NCI-H748 (cell line): Measurements from ENCODE around the gene PRPH.
"Not testable (repeated sequence)": the region's sequence is repeated elsewhere in the genome, so short reads cannot be mapped to it uniquely, and the experiment has no call there.

Experiments
- DNase-seq: peaks from one replicate; lab custom pipeline; 2025; ENCODE audit not compliant: unreplicated experiment; lab: John Stamatoyannopoulos, UW

The PRPH gene

GRCh38 chr12:49332441-49332861, 37.5 kb downstream of the PRPH start:
- DNase-seq = no peak

- DNase-seq = peak; percentile 59
These were observed 38.0 kb downstream of the PRPH start for GRCh38 chr12:49332891-49333371.

GRCh38 chr12:49333778-49334177, 38.8 kb downstream of the PRPH start:
- DNase-seq = not testable (repeated sequence)

- DNase-seq = no peak
These were observed 39.3 kb downstream of the PRPH start for GRCh38 chr12:49334226-49334625.

- DNase-seq = no peak
These were observed 39.7 kb downstream of the PRPH start for GRCh38 chr12:49334681-49335080.

- no peak for DNase-seq
These were observed 40.4 kb downstream of the PRPH start for GRCh38 chr12:49335118-49335954.

- no peak for DNase-seq
These were observed 41.2 kb downstream of the PRPH start for GRCh38 chr12:49335955-49336644.

- peak; percentile 85 for DNase-seq
These were observed 42.0 kb downstream of the PRPH start, which contains the start of gene C1QL4 for GRCh38 chr12:49336645-49337584. Gene C1QL4 (minus strand): TSS chr12:49337188. CDS start chr12:49336477, 711 bp downstream.

GRCh38 chr12:49338830-49339463, 44.0 kb downstream of the PRPH start:
- DNase-seq = no peak

GRCh38 chr12:49339464-49339861, 44.5 kb downstream of the PRPH start:
- DNase-seq = no peak

GRCh38 chr12:49340095-49340870, 45.3 kb downstream of the PRPH start:
- DNase-seq = no peak

GRCh38 chr12:49340971-49341776, 46.2 kb downstream of the PRPH start:
- DNase-seq = no peak

GRCh38 chr12:49341777-49342065, 46.8 kb downstream of the PRPH start:
- no peak for DNase-seq

GRCh38 chr12:49342066-49342913, 47.3 kb downstream of the PRPH start:
- peak; percentile 91 for DNase-seq

- peak; percentile 54 for DNase-seq
These were observed 48.2 kb downstream of the PRPH start for GRCh38 chr12:49342914-49343731.

GRCh38 chr12:49344486-49345050, 49.6 kb downstream of the PRPH start:
- no peak for DNase-seq
